CD14-positive monocyte (primary cell): ENCODE measurements around the gene ARL3. TPM values are rescaled to one million over a fixed set of nuclear protein-coding genes. Genes with fewer than 3 reads are reported as not detected.
A peak's percentile ranks its signal among the peaks of the same experiment; 100 is the strongest.

Source experiments
- DNase-seq, 3 donors: peaks; one replicate each; pipeline ENCODE4 v3.0.0-alpha.2; 2011 to 2022
- H2AFZ ChIP-seq: 2 replicates; pipeline ENCODE4 v1.6.0; 2012; ENCODE audit warnings: mild to moderate bottlenecking, low read depth, low read length, inconsistent platforms; ENCODE audit not compliant: insufficient read depth, poor library complexity, severe bottlenecking
- H3K27ac ChIP-seq, 2 donors: 1 replicate in 1 of 2; 2 replicates in 1 of 2; pipeline ENCODE4 v1.5.1; 2012 to 2013; ENCODE audit warnings: low read length in 2 of 2, control low read depth in 1 of 2, inconsistent platforms in 1 of 2, low read depth in 1 of 2, mild to moderate bottlenecking in 1 of 2
- H3K27me3 ChIP-seq, 2 donors: one replicate each; pipeline versions ENCODE4 v1.6.0 to v1.6.1; 2011 to 2013; ENCODE audit warnings: low read length in 2 of 2; ENCODE audit not compliant: control insufficient read depth in 2 of 2, insufficient read depth in 2 of 2
- H3K36me3 ChIP-seq, 2 donors: replicated peaks in 1 of 2; 1 replicate in 1 of 2; 2 replicates in 1 of 2; pipeline versions ENCODE4 v1.5.1 to v1.6.1; 2012 to 2013; ENCODE audit warnings: low read length in 2 of 2, control low read depth in 1 of 2, inconsistent platforms in 1 of 2, mild to moderate bottlenecking in 1 of 2; ENCODE audit not compliant: insufficient read depth in 2 of 2, control insufficient read depth in 1 of 2
- H3K4me1 ChIP-seq, 2 donors: 1 replicate in 1 of 2; 2 replicates in 1 of 2; pipeline versions ENCODE4 v1.5.1 to v1.6.1; 2012 to 2013; ENCODE audit warnings: low read length in 2 of 2, control low read depth in 1 of 2, inconsistent platforms in 1 of 2, mild to moderate bottlenecking in 1 of 2, moderate library complexity in 1 of 2; ENCODE audit not compliant: insufficient read depth in 2 of 2, control insufficient read depth in 1 of 2
- H3K4me2 ChIP-seq: replicated peaks from 2 replicates; pipeline ENCODE3; 2012; ENCODE audit warnings: low read length, moderate library complexity, mild to moderate bottlenecking; ENCODE audit not compliant: poor library complexity, severe bottlenecking; ENCODE audit errors: extremely low read depth
- H3K4me3 ChIP-seq, 3 experiments: fragments of 200-600 bp in 1 of 3; sonication (generic) in 1 of 3; replicated peaks in 1 of 3; 1 replicate in 2 of 3; 2 replicates in 1 of 3; pipeline ENCODE4 v1.5.1; 2011 to 2013; ENCODE audit warnings: low read length in 3 of 3, mild to moderate bottlenecking in 3 of 3, control low read depth in 2 of 3, low read depth in 2 of 3, inconsistent platforms in 1 of 3, moderate library complexity in 1 of 3
- H3K79me2 ChIP-seq: 2 replicates; pipeline ENCODE4 v1.6.0; 2012; ENCODE audit warnings: mild to moderate bottlenecking, control low read depth, inconsistent platforms, low read length, moderate library complexity; ENCODE audit not compliant: insufficient read depth
- H3K9ac ChIP-seq: 2 replicates; pipeline ENCODE4 v1.6.0; 2017; ENCODE audit warnings: low read length, mild to moderate bottlenecking; ENCODE audit not compliant: insufficient read depth, poor library complexity, severe bottlenecking
- H3K9me3 ChIP-seq, 2 donors: replicated peaks in 1 of 2; 1 replicate in 1 of 2; 2 replicates in 1 of 2; pipeline versions ENCODE4 v1.5.1 to v1.6.1; 2012 to 2013; ENCODE audit warnings: low read length in 2 of 2, control low read depth in 1 of 2; ENCODE audit not compliant: control insufficient read depth in 1 of 2, insufficient read depth in 1 of 2
- H4K20me1 ChIP-seq: 2 replicates; pipeline ENCODE4 v1.6.0; 2012; ENCODE audit warnings: mild to moderate bottlenecking, low read length, control low read depth, moderate library complexity; ENCODE audit not compliant: insufficient read depth
- H3K27ac Mint-ChIP-seq, 7 donors: one replicate each; pipeline ENCODE4 v1.8.0; 2020; ENCODE audit warnings: mild to moderate bottlenecking in 7 of 7, mixed read lengths in 7 of 7, moderate library complexity in 6 of 7, inconsistent platforms in 2 of 7
- H3K27me3 Mint-ChIP-seq, 3 donors: one replicate each; pipeline ENCODE4 v1.8.0; 2021 to 2022; ENCODE audit warnings: low read depth in 3 of 3, mild to moderate bottlenecking in 3 of 3, mixed read lengths in 3 of 3, moderate library complexity in 3 of 3, inconsistent platforms in 1 of 3
- H3K36me3 Mint-ChIP-seq, 2 donors: one replicate each; pipeline ENCODE4 v1.8.0; 2020; ENCODE audit warnings: mixed read lengths in 2 of 2, inconsistent platforms in 1 of 2, mild to moderate bottlenecking in 1 of 2
- H3K4me1 Mint-ChIP-seq: one replicate; pipeline ENCODE4 v1.8.0; 2020; ENCODE audit warnings: mild to moderate bottlenecking, mixed read lengths
- H3K4me3 Mint-ChIP-seq, 2 donors: one replicate each; pipeline ENCODE4 v1.8.0; 2020; ENCODE audit warnings: mild to moderate bottlenecking in 2 of 2, mixed read lengths in 2 of 2, moderate library complexity in 1 of 2
- H3K9me3 Mint-ChIP-seq, 7 donors: one replicate each; pipeline ENCODE4 v1.8.0; 2020 to 2022; ENCODE audit warnings: mixed read lengths in 7 of 7, mild to moderate bottlenecking in 6 of 7, moderate library complexity in 6 of 7, inconsistent platforms in 2 of 7
- WGBS: methylation state at CpG from one replicate; pipeline ENCODE4 v1.1.5; 2013; ENCODE audit warnings: missing lambda C conversion rate; ENCODE audit not compliant: insufficient coverage; 5-methylcytosine and 5-hydroxymethylcytosine counted together
- intact Hi-C, 2 donors: fragments of 100-400 bp; cut with micrococcal nuclease; formaldehyde crosslinking; loops; one replicate each; pipeline versions ENCODE4 v1.15.0 to v1.15.1; 2023
- polyA plus RNA-seq, 3 donors: library from polyadenylated mRNA; depleted of rRNA in 1 of 3; unstranded in 2 of 3; stranded (reverse) in 1 of 3; fragments of 300-500 nt in 2 of 3; fragments of >200 nt in 1 of 3; fragmentation: Illumina TruSeq in 2 of 3; gene quantifications; 1 replicate in 2 of 3; 2 replicates in 1 of 3; pipeline ENCODE4 v1.2.3, GENCODE V29; 2012 to 2021
- TF ChIP-seq, protein P1 (sequence below): fragments of 200-600 bp; IDR thresholded peaks from one replicate; pipeline ENCODE4 v1.8.0; 2022; ENCODE audit warnings: antibody characterized with exemption, mild to moderate bottlenecking

The ARL3 gene
- polyA plus RNA-seq, 3 donors, result 2.8 to 6.3 (median 6.0) TPM

DNA sequence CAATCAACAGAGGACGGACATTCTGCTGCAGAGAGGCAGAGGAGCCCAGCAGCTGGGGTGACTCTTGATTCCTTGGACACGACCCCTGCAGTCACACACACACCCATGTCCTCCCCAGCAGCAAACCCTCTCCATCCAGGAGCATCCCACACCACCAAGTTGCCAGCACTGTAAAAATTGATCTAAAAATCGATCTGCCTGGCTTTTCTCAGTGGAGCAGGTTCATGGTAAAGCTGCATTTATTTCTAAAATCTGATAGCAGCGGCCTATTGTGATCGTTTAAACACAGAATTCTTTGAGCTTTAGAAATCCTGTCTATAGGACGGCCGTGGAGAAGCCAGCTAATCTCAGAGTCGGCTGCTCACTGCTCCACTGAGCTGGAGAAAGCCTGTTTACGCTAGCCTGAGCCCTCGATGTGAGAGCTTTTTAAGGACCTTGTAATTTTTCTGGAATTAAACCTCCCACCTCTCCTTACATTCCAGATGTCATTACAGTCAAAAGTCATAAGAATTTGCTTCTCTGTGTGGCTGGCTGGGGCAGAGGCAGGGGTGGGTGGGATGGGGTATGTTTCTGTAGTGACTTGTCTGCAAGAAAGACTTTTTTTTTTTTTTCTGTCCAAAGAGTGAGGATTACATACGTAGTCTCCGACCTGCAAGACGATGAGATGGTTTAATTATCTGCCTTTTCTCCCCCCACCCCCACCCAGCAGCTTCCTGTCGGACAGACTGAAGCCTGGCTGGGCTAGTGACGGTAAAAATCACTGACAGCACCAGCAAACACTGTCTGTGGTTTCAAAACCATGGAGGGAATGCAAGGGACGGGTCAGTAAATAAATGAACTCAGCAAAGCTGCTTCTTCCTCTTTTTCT lies 38.3 kb downstream of the ARL3 start:
- no peak overlapping the region for H2AFZ ChIP-seq
- WGBS, result 50% methylated on average over 5 of the region's 16 CpGs
- TF ChIP-seq, protein P1, sequence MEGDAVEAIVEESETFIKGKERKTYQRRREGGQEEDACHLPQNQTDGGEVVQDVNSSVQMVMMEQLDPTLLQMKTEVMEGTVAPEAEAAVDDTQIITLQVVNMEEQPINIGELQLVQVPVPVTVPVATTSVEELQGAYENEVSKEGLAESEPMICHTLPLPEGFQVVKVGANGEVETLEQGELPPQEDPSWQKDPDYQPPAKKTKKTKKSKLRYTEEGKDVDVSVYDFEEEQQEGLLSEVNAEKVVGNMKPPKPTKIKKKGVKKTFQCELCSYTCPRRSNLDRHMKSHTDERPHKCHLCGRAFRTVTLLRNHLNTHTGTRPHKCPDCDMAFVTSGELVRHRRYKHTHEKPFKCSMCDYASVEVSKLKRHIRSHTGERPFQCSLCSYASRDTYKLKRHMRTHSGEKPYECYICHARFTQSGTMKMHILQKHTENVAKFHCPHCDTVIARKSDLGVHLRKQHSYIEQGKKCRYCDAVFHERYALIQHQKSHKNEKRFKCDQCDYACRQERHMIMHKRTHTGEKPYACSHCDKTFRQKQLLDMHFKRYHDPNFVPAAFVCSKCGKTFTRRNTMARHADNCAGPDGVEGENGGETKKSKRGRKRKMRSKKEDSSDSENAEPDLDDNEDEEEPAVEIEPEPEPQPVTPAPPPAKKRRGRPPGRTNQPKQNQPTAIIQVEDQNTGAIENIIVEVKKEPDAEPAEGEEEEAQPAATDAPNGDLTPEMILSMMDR, result no peak
- H3K79me2 ChIP-seq, result peaks cover 7% of the 10 kb centered on the region
- no peaks in the 10 kb centered on the region for H3K9me3 ChIP-seq
- no peaks in the 10 kb centered on the region for H4K20me1 ChIP-seq
- Mint-ChIP-seq H3K27me3 (peaks cover 0 to under 1% (median 0%) of the 10 kb centered on the region in 3 donors), H3K4me1 (peaks cover 77% of the 10 kb centered on the region), H3K9me3 (no peaks in the 10 kb centered on the region), H3K27ac (peak overlapping the region; percentile 98 to 100 (median 99)), H3K4me3 (peak overlapping the region; percentile 56 to 78), H3K36me3 (peaks cover 0 to 8% of the 10 kb centered on the region in 2 donors)
- H3K4me3 ChIP-seq, result peak overlapping the region in 1 of 3 experiments; percentile 74
- no peaks in the 10 kb centered on the region for H3K27me3 ChIP-seq
- peak; percentile 81 to 91 (median 88) for DNase-seq
- peak overlapping the region; percentile 61 for H3K9ac ChIP-seq
- H3K27ac ChIP-seq, result peak overlapping the region; percentile 91 to 93
- peaks cover 75 to 82% of the 10 kb centered on the region in 2 donors for H3K4me1 ChIP-seq
- no peaks in the 10 kb centered on the region for H3K36me3 ChIP-seq
- intact Hi-C loops, result loop anchor here (2.0 kb wide), 1 partner anchor 29 kb away; no protein-coding TSS in a partner anchor
- H3K4me2 ChIP-seq, result peak overlapping the region; percentile 80

DNA sequence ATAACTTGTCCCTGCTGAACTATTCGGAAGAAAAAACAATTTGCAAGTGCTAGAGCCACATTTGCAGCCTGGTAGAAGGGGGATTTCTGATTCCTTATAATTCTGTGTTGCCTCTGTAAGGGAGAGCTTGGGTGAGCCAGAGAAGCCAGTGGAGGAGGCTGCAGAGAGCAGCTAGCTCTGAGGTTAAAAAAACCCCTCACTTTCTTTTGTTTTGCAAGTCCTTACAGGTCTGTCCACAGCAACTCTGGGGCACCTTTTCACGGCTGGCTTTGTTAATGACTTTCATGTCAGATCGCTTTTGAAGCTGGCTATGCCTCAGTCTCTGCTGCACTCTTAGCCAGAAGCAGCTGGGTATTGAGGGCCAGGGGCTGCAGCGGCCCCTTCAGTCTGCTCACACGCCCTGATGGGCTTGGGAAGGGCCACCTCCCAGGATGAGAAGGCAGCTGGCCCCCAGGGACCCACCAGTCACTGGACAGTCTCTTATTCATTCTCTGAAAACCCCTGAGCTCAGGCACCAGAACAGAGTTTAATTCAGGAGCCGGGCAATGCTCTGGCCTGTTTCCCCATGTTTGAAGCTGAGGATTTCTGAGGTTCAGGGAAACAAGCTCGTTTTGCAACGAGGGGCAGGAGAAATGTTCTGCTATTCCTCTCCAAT lies 39.1 kb downstream of the ARL3 start:
- Histone ChIP-seq H3K79me2 (peaks cover 7% of the 10 kb centered on the region), H2AFZ (no peak overlapping the region), H3K36me3 (no peaks in the 10 kb centered on the region), H3K4me1 (peaks cover 75 to 82% of the 10 kb centered on the region in 2 donors), H3K4me2 (peak overlapping the region; percentile 80), H3K9me3 (no peaks in the 10 kb centered on the region), H3K27ac (peak overlapping the region; percentile 91 to 93), H3K27me3 (no peaks in the 10 kb centered on the region), H4K20me1 (no peaks in the 10 kb centered on the region), H3K9ac (peak overlapping the region; percentile 61), H3K4me3 (peak overlapping the region in 1 of 3 experiments; percentile 74)
- H3K27me3 Mint-ChIP-seq, result no peaks in the 10 kb centered on the region
- H3K4me1 Mint-ChIP-seq, result peaks cover 81% of the 10 kb centered on the region
- intact Hi-C loops, result loop anchor here (2.0 kb wide), 1 partner anchor 28 kb away; no protein-coding TSS in a partner anchor
- no peaks in the 10 kb centered on the region for H3K9me3 Mint-ChIP-seq
- H3K27ac Mint-ChIP-seq, result peak overlapping the region; percentile 98 to 100 (median 99)
- WGBS, result 80% methylated on average over 5 of the region's 8 CpGs
- H3K36me3 Mint-ChIP-seq, result peaks cover 0 to 8% of the 10 kb centered on the region in 2 donors
- TF ChIP-seq, protein P1, result no peak
- peak overlapping the region; percentile 56 to 90 for H3K4me3 Mint-ChIP-seq
- DNase-seq, result no peak
